Transverse colon (tissue), 4 donors: ENCODE data around the gene SH3TC2.

Experiments used
- EP300 ChIP-seq: sonication (generic); formaldehyde crosslinking; IDR thresholded peaks from one replicate; pipeline ENCODE4 v1.6.1; 2017; ENCODE audit warnings: antibody characterized with exemption, low read depth
- POLR2A ChIP-seq: fragments of 450-650 bp; IDR thresholded peaks from one replicate; pipeline ENCODE4 v1.6.1; 2016; ENCODE audit warnings: antibody characterized with exemption, mild to moderate bottlenecking, moderate library complexity
- POLR2AphosphoS5 ChIP-seq, 3 donors: sonication (generic); formaldehyde crosslinking; IDR thresholded peaks; one replicate each; pipeline ENCODE4 v1.6.1; 2016; ENCODE audit warnings: antibody characterized with exemption in 3 of 3
- TF ChIP-seq, protein P1 (sequence below), 5 experiments: fragments of 200-600 bp in 3 of 5; fragments of 450-650 bp in 2 of 5; sonication (generic) in 3 of 5; IDR thresholded peaks; 1 replicate in 2 of 5; 2 replicates in 3 of 5; pipeline ENCODE4 v1.5.1; 2016 to 2017; ENCODE audit warnings: antibody characterized with exemption in 5 of 5, inconsistent platforms in 3 of 5, mild to moderate bottlenecking in 2 of 5, moderate library complexity in 1 of 5

DNA sequence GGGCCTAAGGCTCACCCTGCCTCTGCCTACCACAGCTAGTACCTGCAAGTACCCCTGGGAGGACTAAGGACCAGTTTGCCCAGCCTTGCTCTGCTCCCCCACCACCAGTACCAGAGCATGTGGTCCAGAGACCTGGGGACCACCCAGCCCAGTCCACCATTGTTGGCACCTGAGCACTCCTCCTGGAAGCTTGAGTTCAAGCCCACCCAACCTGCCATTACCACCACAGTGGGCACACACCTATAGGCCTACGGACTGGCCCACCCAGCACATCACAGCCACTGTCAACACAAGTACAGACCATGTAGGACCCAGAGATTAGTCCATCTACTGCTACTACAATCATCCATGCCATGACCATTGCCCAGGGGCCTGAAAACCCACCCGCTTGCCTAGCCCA is 30.8 kb upstream of the SH3TC2 start:
- TF ChIP-seq, protein P1, sequence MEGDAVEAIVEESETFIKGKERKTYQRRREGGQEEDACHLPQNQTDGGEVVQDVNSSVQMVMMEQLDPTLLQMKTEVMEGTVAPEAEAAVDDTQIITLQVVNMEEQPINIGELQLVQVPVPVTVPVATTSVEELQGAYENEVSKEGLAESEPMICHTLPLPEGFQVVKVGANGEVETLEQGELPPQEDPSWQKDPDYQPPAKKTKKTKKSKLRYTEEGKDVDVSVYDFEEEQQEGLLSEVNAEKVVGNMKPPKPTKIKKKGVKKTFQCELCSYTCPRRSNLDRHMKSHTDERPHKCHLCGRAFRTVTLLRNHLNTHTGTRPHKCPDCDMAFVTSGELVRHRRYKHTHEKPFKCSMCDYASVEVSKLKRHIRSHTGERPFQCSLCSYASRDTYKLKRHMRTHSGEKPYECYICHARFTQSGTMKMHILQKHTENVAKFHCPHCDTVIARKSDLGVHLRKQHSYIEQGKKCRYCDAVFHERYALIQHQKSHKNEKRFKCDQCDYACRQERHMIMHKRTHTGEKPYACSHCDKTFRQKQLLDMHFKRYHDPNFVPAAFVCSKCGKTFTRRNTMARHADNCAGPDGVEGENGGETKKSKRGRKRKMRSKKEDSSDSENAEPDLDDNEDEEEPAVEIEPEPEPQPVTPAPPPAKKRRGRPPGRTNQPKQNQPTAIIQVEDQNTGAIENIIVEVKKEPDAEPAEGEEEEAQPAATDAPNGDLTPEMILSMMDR (IDR thresholded peaks at IDR 0.05): no peak
- TF ChIP-seq POLR2AphosphoS5 (IDR thresholded peaks at IDR 0.05): no peak
- no peak for TF ChIP-seq EP300
- TF ChIP-seq POLR2A: no peak
